Measurements from ENCODE around the gene NANP.

NANP gene

DNA sequence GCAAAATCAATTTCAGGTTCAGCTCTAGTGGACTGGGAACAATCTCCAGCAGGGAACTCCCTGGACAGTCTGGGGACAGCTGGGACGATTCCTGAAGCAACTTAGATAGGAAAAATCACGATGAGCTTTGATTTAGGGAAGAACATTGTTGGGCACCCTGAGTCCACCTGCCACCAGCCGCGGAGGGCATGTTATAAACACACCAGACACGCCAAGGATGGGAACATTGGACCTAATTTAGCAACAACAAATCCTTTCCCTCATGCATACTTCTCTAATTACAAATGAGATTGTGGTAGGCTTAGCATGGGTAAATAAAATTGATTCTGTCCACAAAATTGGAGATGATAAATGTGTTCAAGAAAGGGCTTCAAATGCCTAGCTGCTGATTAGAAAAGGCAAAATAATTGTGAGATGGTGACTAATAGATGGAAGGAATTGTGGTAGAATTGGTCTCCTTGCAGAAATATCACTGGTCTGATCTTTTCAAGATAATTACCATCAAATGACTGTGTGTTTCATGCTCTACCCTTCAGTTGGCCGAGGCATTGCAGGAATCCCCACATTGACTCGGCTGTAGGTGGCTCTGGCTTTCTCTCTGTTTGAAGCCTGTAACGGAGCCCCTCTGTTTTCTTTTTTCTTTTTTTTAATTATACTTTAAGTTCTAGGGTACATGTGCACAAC, 6.1 kb upstream of the NANP start:
- H3K4me1 ChIP-seq: no peaks in the 10 kb centered on the region
- no peak overlapping the region for H3K4me3 ChIP-seq (ENCODE audit: low read depth, low read length)
- no peaks in the 10 kb centered on the region for H3K9me3 ChIP-seq
- TF ChIP-seq, protein P1, sequence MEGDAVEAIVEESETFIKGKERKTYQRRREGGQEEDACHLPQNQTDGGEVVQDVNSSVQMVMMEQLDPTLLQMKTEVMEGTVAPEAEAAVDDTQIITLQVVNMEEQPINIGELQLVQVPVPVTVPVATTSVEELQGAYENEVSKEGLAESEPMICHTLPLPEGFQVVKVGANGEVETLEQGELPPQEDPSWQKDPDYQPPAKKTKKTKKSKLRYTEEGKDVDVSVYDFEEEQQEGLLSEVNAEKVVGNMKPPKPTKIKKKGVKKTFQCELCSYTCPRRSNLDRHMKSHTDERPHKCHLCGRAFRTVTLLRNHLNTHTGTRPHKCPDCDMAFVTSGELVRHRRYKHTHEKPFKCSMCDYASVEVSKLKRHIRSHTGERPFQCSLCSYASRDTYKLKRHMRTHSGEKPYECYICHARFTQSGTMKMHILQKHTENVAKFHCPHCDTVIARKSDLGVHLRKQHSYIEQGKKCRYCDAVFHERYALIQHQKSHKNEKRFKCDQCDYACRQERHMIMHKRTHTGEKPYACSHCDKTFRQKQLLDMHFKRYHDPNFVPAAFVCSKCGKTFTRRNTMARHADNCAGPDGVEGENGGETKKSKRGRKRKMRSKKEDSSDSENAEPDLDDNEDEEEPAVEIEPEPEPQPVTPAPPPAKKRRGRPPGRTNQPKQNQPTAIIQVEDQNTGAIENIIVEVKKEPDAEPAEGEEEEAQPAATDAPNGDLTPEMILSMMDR (IDR thresholded peaks at IDR 0.05; ENCODE audit: low read depth, low read length): no peak
- H3K36me3 ChIP-seq: no peaks in the 10 kb centered on the region
- no peak for DNase-seq
- no peaks in the 10 kb centered on the region for H3K27me3 ChIP-seq

DNA sequence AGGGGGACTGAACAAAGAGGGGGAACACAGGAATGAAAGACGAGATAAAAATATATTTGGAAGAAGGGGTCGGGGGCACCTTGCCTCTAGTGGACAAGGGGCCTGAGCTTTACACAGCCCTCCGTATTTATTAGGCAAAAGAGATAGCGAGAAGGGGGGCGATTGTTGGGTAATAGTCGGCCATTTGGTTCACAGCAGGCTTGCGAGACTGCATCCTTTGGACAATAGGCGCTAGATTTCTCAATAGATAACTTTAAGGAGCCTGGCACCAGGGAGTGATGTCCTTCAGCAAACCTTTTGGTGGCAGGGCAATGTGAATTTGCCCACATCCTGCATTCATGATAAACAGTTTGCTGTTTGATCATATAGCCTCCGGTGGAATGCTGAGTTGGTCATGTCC, 3.0 kb upstream of the NANP start:
- DNase-seq: no peak
- Histone ChIP-seq H3K4me3 (ENCODE audit: low read depth, low read length) (no peak overlapping the region), H3K4me1 (no peaks in the 10 kb centered on the region), H3K27me3 (no peaks in the 10 kb centered on the region), H3K36me3 (no peaks in the 10 kb centered on the region), H3K9me3 (no peaks in the 10 kb centered on the region)
- TF ChIP-seq, protein P1 (IDR thresholded peaks at IDR 0.05; ENCODE audit: low read depth, low read length): no peak

DNA sequence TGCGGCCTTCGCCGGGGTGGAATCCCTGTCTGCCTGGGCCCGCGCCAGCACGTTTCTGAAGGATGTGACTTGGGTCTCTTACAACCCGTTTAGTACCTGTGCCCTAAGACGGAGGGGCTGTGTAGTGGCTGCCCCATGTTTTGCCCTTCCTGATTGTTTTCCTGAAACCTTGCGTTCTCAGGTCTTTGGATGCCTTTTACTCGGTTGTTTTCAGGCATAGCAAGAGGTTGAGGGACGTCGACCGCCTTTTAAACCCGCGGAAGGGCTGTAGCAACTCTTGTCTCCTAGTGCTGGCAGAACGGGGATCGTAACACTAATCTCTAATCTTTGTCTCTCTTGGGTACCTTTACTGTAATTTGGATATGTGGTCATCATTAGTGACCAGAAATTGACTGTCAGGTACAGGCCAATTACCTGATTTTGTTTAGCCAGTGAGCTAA, 706 bp upstream of the NANP start:
- peak overlapping the region; percentile 87 for H3K4me3 ChIP-seq (ENCODE audit: low read depth, low read length)
- TF ChIP-seq, protein P1 (IDR thresholded peaks at IDR 0.05; ENCODE audit: low read depth, low read length): no peak
- H3K36me3 ChIP-seq: no peaks in the 10 kb centered on the region
- H3K9me3 ChIP-seq: no peaks in the 10 kb centered on the region
- no peak for DNase-seq
- no peaks in the 10 kb centered on the region for H3K4me1 ChIP-seq
- H3K27me3 ChIP-seq: no peaks in the 10 kb centered on the region

DNA sequence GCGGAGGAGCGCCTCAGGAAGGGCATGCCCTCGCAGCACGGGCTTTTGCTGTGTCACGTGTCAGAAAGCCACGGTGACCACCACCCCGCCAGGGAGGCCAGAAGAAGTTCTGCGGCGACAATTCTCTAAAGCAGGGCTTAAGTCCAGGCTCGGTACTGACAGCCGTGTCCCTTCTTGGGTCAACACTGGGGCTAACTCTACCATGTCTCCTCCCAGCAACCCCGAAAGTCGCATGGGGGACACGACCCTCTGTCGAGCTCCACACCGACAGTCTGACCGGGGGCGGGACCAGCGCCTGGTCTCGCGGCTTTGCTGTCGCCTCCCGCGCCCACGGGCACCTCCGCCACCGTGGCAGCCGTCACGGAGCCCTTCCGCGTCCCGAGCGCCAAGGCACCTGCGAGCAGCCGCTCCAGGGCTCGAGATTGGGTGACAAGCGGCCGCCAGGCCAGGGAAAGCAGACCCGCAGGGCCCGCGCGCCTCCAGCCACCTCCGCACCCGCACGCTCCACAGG, 534 bp downstream of the NANP start:
- TF ChIP-seq, protein P1 (IDR thresholded peaks at IDR 0.05; ENCODE audit: low read depth, low read length): no peak
- Histone ChIP-seq H3K9me3 (no peaks in the 10 kb centered on the region), H3K27me3 (no peaks in the 10 kb centered on the region), H3K36me3 (no peaks in the 10 kb centered on the region), H3K4me3 (ENCODE audit: low read depth, low read length) (peak overlapping the region; percentile 87), H3K4me1 (no peaks in the 10 kb centered on the region)
- peak; percentile 46 for DNase-seq

DNA sequence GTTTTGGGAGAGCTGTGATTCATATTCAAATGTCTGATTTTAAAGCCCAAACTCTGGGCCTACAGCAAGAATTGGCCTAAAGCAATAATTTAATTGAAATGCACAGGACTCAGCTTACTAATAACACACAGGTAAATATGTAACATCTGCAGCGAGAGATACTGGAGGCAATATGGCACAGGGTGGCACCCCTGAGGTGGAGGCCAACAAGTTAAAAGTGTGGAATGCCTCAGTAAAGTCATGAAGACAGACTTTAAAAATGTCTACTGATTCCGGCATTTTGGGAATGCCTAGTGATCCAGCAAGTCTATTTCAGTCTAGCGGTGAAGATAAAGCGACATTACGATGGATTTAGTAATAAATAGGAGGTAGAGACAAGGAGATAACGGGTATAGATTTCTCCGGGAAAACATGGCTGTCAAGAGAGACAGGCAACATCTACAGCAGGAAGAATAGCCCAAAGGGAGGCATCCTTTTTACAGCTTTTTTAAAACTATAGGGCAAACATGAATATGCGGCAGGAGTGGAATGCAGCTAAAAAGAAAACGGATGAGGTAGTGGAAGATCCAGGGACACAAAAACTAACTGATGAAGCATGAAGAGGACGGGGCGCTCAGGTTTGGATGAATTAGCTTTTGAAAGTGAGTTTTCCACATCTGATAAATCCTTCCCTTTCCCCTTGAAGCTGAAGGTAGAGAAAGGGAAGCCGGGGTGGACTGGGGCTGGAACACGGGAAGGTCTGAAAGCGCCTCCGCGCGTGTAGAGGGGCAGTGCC, 1.2 kb downstream of the NANP start:
- H3K36me3 ChIP-seq: no peaks in the 10 kb centered on the region
- DNase-seq: no peak
- TF ChIP-seq, protein P1 (IDR thresholded peaks at IDR 0.05; ENCODE audit: low read depth, low read length): no peak
- no peaks in the 10 kb centered on the region for H3K9me3 ChIP-seq
- H3K4me1 ChIP-seq: no peaks in the 10 kb centered on the region
- H3K4me3 ChIP-seq (ENCODE audit: low read depth, low read length): peak overlapping the region; percentile 87
- H3K27me3 ChIP-seq: no peaks in the 10 kb centered on the region

DNA sequence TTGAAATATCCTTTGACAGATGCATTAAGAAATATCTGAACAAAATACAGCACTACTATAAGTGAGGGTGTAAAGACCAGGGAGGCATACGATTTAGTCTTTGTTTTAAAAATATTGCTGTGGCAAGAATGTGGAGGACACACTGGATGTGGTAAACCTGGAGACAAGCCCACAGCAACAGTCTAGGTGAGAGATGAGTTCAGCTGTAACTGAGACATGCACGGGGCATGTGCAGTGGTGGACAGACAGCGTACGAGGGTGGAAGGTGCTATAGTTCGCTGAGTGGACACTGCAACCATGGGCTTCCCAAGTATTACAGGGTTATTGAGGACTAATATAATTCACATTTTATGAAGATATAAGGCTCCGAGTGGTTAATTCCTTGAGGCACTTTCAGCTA, 1.8 kb downstream of the NANP start:
- H3K9me3 ChIP-seq: no peaks in the 10 kb centered on the region
- H3K4me3 ChIP-seq (ENCODE audit: low read depth, low read length): peak overlapping the region; percentile 87; the same call in 1 of the 2 replicates
- TF ChIP-seq, protein P1 (IDR thresholded peaks at IDR 0.05; ENCODE audit: low read depth, low read length): no peak
- no peaks in the 10 kb centered on the region for H3K36me3 ChIP-seq
- DNase-seq: no peak
- no peaks in the 10 kb centered on the region for H3K27me3 ChIP-seq
- H3K4me1 ChIP-seq: no peaks in the 10 kb centered on the region

Measured in BE2C (cell line).